HepG2 (cell line): ENCODE results near the gene PRADC1. TPM values are rescaled to one million over a fixed set of nuclear protein-coding genes. Genes with fewer than 3 reads are reported as not detected.

Source experiments
- ATF4 ChIP-seq, 2 experiments: fragments of 450-650 bp in 1 of 2; sonication (generic) in 1 of 2; formaldehyde crosslinking; IDR thresholded peaks; 2 replicates each; pipeline versions ENCODE4 v1.5.0 to v1.8.0; 2020 to 2022; ENCODE audit warnings: mild to moderate bottlenecking in 1 of 2, missing genetic modification reagents in 1 of 2
- FOXA3 ChIP-seq: IDR thresholded peaks from 2 replicates; pipeline ENCODE4 v1.6.1; 2016; ENCODE audit warnings: missing genetic modification reagents, missing compliant biosample characterization
- FOXM1 ChIP-seq: sonication (generic); formaldehyde crosslinking; IDR thresholded peaks from 2 replicates; pipeline ENCODE4 v1.5.0; 2020; ENCODE audit warnings: missing genetic modification reagents
- HDAC1 ChIP-seq: sonication (generic); formaldehyde crosslinking; IDR thresholded peaks from 2 replicates; pipeline ENCODE4 v1.5.1; 2020; ENCODE audit warnings: mild to moderate bottlenecking, missing genetic modification reagents
- HMGXB3 ChIP-seq: sonication (generic); formaldehyde crosslinking; IDR thresholded peaks from 2 replicates; pipeline ENCODE4 v1.4.0; 2020; ENCODE audit warnings: missing genetic modification reagents, borderline replicate concordance
- IKZF5 ChIP-seq: IDR thresholded peaks from 2 replicates; pipeline ENCODE4 v1.6.1; 2018; ENCODE audit warnings: missing genetic modification reagents, mild to moderate bottlenecking, missing compliant biosample characterization
- ISL2 ChIP-seq: sonication (generic); formaldehyde crosslinking; IDR thresholded peaks from 2 replicates; pipeline ENCODE4 v1.5.0; 2020; ENCODE audit warnings: missing genetic modification reagents
- JARID2 ChIP-seq: sonication (generic); formaldehyde crosslinking; IDR thresholded peaks from 2 replicates; pipeline ENCODE4 v1.8.1; 2023; ENCODE audit warnings: missing genetic modification reagents, inconsistent platforms; ENCODE audit not compliant: insufficient replicate concordance
- KLF6 ChIP-seq: IDR thresholded peaks from 2 replicates; pipeline ENCODE4 v1.8.0; 2016; ENCODE audit warnings: missing biosample characterization, missing genetic modification reagents
- MYC ChIP-seq: sonication (generic); formaldehyde crosslinking; IDR thresholded peaks from 2 replicates; pipeline ENCODE4 v1.9.0; 2021; ENCODE audit warnings: missing genetic modification reagents, borderline replicate concordance
- MYNN ChIP-seq: sonication (generic); formaldehyde crosslinking; IDR thresholded peaks from 2 replicates; pipeline ENCODE4 v1.4.0; 2020; ENCODE audit warnings: mild to moderate bottlenecking, low read depth, missing genetic modification reagents
- ZBTB37 ChIP-seq: sonication (generic); formaldehyde crosslinking; IDR thresholded peaks from 2 replicates; pipeline ENCODE4 v1.4.0; 2020; ENCODE audit warnings: mild to moderate bottlenecking, missing genetic modification reagents
- ZNF121 ChIP-seq: sonication (generic); formaldehyde crosslinking; IDR thresholded peaks from 2 replicates; pipeline ENCODE4 v1.5.0; 2020; ENCODE audit warnings: mild to moderate bottlenecking, missing genetic modification reagents
- ZNF326 ChIP-seq: sonication (generic); formaldehyde crosslinking; IDR thresholded peaks from 2 replicates; pipeline ENCODE4 v1.4.0; 2020; ENCODE audit warnings: missing genetic modification reagents, borderline replicate concordance
- ZNF550 ChIP-seq: sonication (generic); formaldehyde crosslinking; IDR thresholded peaks from 2 replicates; pipeline ENCODE4 v1.4.0; 2020; ENCODE audit warnings: mild to moderate bottlenecking, missing genetic modification reagents, borderline replicate concordance
- ZNF710 ChIP-seq: sonication (generic); formaldehyde crosslinking; IDR thresholded peaks from 2 replicates; pipeline ENCODE4 v1.5.0; 2020; ENCODE audit warnings: mild to moderate bottlenecking, missing genetic modification reagents, borderline replicate concordance
- ZNF777 ChIP-seq: sonication (generic); formaldehyde crosslinking; IDR thresholded peaks from 2 replicates; pipeline ENCODE4 v1.4.0; 2020; ENCODE audit warnings: missing genetic modification reagents
- ZSCAN31 ChIP-seq: sonication (generic); formaldehyde crosslinking; IDR thresholded peaks from 2 replicates; pipeline ENCODE4 v1.5.0; 2020; ENCODE audit warnings: low read depth, mild to moderate bottlenecking, missing genetic modification reagents
- polyA plus RNA-seq, 8 experiments: library from polyadenylated mRNA; depleted of rRNA in 3 of 8; stranded (reverse) in 7 of 8; unstranded in 1 of 8; fragments of >200 nt; fragmentation: Illumina TruSeq in 4 of 8; extraction: Trizol in 4 of 8; gene quantifications; 2 replicates each; pipeline versions ENCODE4 v1.2.1 to v1.2.3, GENCODE V29; 2011 to 2016; ENCODE audit warnings: low read depth in 4 of 8, missing spikeins in 1 of 8, mixed read lengths in 1 of 8; ENCODE audit not compliant: insufficient read depth in 1 of 8
- total RNA-seq, 5 experiments: library from RNA; depleted of rRNA; stranded (reverse); fragments of >200 nt; fragmentation: Illumina TruSeq; extraction: Trizol; gene quantifications; 2 replicates each; pipeline ENCODE4 v1.2.3, GENCODE V29; 2016; ENCODE audit warnings: low read depth in 1 of 5

Gene PRADC1
- total and polyA plus RNA-seq, 2 of the 13 experiments (the other 11 are each of a cell fraction or from before 2014, with no cell fraction given), result 12.1 to 37.2 TPM

- 0 out of 2 replicates have a peak, but pooled peaks have one; percentile 6 for TF ChIP-seq ZBTB37
- peak; percentile 80; the same call in 1 of the 2 replicates for TF ChIP-seq KLF6 (CRISPR knock-in tag)
- TF ChIP-seq FOXM1 (CRISPR knock-in tag), result no peak; the same call in 1 of the 2 replicates
- TF ChIP-seq ISL2, result peak; percentile 66; the same call in 1 of the 2 replicates
- 0 out of 2 replicates have a peak, but pooled peaks have one; percentile 74 for TF ChIP-seq MYNN (CRISPR knock-in tag)
- TF ChIP-seq ZNF710 (CRISPR knock-in tag), result peak; percentile 33
- peak; percentile 52; the same call in 1 of the 2 replicates for TF ChIP-seq IKZF5 (CRISPR knock-in tag)
- no peak for TF ChIP-seq ZNF550 (CRISPR knock-in tag)
- no peak for TF ChIP-seq ATF4 (CRISPR knock-in tag; IDR thresholded peaks at IDR 0.05)
- TF ChIP-seq ZNF121 (CRISPR knock-in tag), result no peak
- peak; percentile 96 for TF ChIP-seq HDAC1 (CRISPR knock-in tag)
- peak; percentile 56 for TF ChIP-seq ZNF777
- no peak; the same call in none of the 2 replicates for TF ChIP-seq FOXA3 (CRISPR knock-in tag)
- TF ChIP-seq HMGXB3, result peak; percentile 42; the same call in 1 of the 2 replicates
- TF ChIP-seq JARID2 (CRISPR knock-in tag), result no peak
- TF ChIP-seq ZSCAN31 (CRISPR knock-in tag), result 0 out of 2 replicates have a peak, but pooled peaks have one; percentile 29
- TF ChIP-seq MYC (CRISPR knock-in tag), result peak; percentile 99
- TF ChIP-seq ZNF326 (CRISPR knock-in tag), result no peak
Observed at GRCh38 chr2:73214120-73215035, 18.7 kb downstream of the PRADC1 start, which contains the start of gene SMYD5 (continued).
